Aorta (tissue), 5 donors: Measurements from ENCODE around the gene CBLB. TPM values are rescaled to one million over a fixed set of nuclear protein-coding genes. Genes with fewer than 3 reads are reported as not detected.

Experiments
- ATAC-seq: fragments of 200-7000 bp; cut with Tn5 transposase; one replicate; pipeline ENCODE4 v1.9.1; 2022; ENCODE audit warnings: moderate library complexity; ENCODE audit not compliant: low FRiP score
- DNase-seq, 2 donors: peaks; one replicate each; pipeline ENCODE4 v3.0.0-alpha.2; 2020
- H3K27ac ChIP-seq, 2 donors: one replicate each; pipeline ENCODE4 v1.5.1; 2013; ENCODE audit warnings: low read length in 2 of 2, mild to moderate bottlenecking in 2 of 2, moderate library complexity in 2 of 2, control low read depth in 1 of 2, inconsistent platforms in 1 of 2, low read depth in 1 of 2
- H3K27me3 ChIP-seq, 2 donors: one replicate each; pipeline ENCODE4 v1.6.1; 2013; ENCODE audit warnings: control low read depth in 1 of 2, low read length in 1 of 2, mild to moderate bottlenecking in 1 of 2, moderate library complexity in 1 of 2; ENCODE audit not compliant: insufficient read depth in 2 of 2, control insufficient read depth in 1 of 2
- H3K36me3 ChIP-seq, 2 donors: one replicate each; pipeline ENCODE4 v1.6.1; 2013; ENCODE audit warnings: control low read depth in 1 of 2, low read length in 1 of 2, mild to moderate bottlenecking in 1 of 2; ENCODE audit not compliant: insufficient read depth in 2 of 2, control insufficient read depth in 1 of 2
- H3K4me1 ChIP-seq, 2 donors: one replicate each; pipeline ENCODE4 v1.6.1; 2013; ENCODE audit warnings: low read length in 2 of 2, control low read depth in 1 of 2, mild to moderate bottlenecking in 1 of 2, moderate library complexity in 1 of 2; ENCODE audit not compliant: insufficient read depth in 2 of 2, control insufficient read depth in 1 of 2
- H3K4me3 ChIP-seq, 2 donors: one replicate each; pipeline ENCODE4 v1.5.1; 2013; ENCODE audit warnings: low read length in 2 of 2, control low read depth in 1 of 2, mild to moderate bottlenecking in 1 of 2
- H3K9me3 ChIP-seq: one replicate; pipeline ENCODE4 v1.6.1; 2013; ENCODE audit warnings: mild to moderate bottlenecking, low read length; ENCODE audit not compliant: control insufficient read depth
- WGBS, 2 donors: extraction: QIAGEN DNeasy Blood & Tissue Kit; methylation state at CpG; one replicate each; pipeline ENCODE4 v1.1.7; 2013; 5-methylcytosine and 5-hydroxymethylcytosine counted together
- intact Hi-C, 2 donors: fragments of 100-400 bp; cut with DNase I; formaldehyde crosslinking; loops; one replicate each; pipeline versions ENCODE4 v1.14.2 to v1.15.0; 2022
- polyA plus RNA-seq, 2 donors: library from polyadenylated mRNA; stranded (reverse); fragments of 200-250 nt; gene quantifications; one replicate each; pipeline ENCODE4 v1.2.3, GENCODE V29; 2013
- total RNA-seq, 2 donors: library from RNA; stranded (reverse); fragmentation: NEBNext Ultra II Directional; extraction: Animal tissue kit (Norgen Biotek cat#: 25700); gene quantifications; one replicate each; pipeline ENCODE4 v1.2.1, GENCODE V29; 2021
- donor health status: healthy with polysubstance abuse.
- donor health status: Bipolar disorder and iron deficiency.
- donor health status: DM: no; HTN: no; CAD: no.
- donor health status: DM: no; HTN: no; CAD: no.
- donor health status: DM: yes; HTN: yes; CAD: no.

CBLB gene
- total and polyA plus RNA-seq, 4 donors: 3.3 to 126 (median 54.1) TPM

DNA sequence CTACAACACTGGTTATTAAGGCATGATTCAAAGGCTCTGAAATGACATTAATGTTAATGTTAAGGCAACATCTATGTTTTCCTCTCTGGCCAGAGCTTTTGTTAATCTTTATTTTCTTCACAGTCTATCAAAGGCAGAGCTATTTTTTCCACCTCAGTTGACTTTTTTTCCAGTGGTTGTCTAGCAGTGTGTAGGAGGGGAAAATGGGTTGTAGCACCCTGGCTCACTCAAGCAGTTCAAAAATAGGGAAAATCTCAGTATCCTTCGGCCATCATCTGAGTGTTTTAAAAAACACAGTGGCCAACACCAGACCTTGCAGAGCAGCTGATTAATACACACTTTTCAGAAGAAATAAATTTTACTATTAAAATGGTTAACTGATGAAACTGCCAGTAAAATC is 21.4 kb downstream of the CBLB start:
- ATAC-seq: no peak
- no peaks in the 10 kb centered on the region for H3K9me3 ChIP-seq
- no peaks in the 10 kb centered on the region for H3K27me3 ChIP-seq
- intact Hi-C loops: no loop called here
- no peak overlapping the region for H3K4me3 ChIP-seq
- peaks cover 2 to 3% of the 10 kb centered on the region in 2 donors for H3K4me1 ChIP-seq
- peak overlapping the region in 1 of 2 donors; percentile 57 for H3K27ac ChIP-seq
- no peak for DNase-seq
- no peaks in the 10 kb centered on the region for H3K36me3 ChIP-seq
- 13 to 14% methylated on average over 1 of the region's 1 CpG for WGBS, 2 donors

DNA sequence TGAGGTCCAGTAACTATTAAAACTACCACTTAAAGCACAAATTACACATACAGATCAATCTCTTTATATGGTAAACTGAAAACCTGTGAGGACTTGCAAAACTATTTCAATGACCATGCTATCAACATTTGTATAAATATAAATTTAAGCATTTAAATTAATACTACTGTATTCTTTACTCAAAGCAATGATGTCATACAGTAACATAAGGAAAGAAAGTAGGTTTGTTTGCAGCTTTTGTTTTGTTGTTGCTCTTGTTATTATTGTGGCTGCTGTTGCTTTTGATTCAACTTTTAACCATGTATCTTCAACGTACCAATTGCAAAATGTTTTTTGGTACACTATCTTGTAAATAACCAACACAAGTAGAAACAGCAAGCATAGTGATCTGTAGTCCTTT is 22.0 kb downstream of the CBLB start:
- H3K4me3 ChIP-seq: no peak overlapping the region
- no peak for DNase-seq
- H3K36me3 ChIP-seq: no peaks in the 10 kb centered on the region

DNA sequence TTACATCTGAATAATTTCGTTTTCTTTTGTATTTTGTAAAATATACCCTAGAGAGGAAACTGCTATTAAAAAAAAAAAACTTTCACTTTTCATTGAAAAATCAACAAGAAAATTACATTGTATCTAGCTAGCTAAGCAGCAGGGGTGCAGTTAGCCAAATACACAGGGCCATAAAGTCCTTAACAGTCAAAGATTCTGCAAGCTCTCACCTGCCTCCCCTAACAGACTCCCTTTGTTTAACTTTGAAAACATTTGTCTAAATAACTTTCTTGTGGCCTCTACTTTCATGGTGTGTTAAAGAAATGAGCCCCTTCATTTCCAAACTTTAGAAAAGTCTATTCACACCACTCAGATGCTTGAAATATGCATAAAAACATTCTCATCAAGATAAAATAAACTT is 23.3 kb downstream of the CBLB start:
- Histone ChIP-seq H3K4me1 (peaks cover 2 to 3% of the 10 kb centered on the region in 2 donors), H3K27me3 (no peaks in the 10 kb centered on the region), H3K27ac (no peak overlapping the region), H3K9me3 (no peaks in the 10 kb centered on the region), H3K36me3 (no peaks in the 10 kb centered on the region), H3K4me3 (no peak overlapping the region)
- WGBS, 2 donors: 74 to 93% methylated on average over 1 of the region's 1 CpG
- intact Hi-C loops: no loop called here
- DNase-seq (no peak), ATAC-seq (no peak)

More for the DNA sequence above, 22.0 kb downstream of the CBLB start:
- H3K27me3 ChIP-seq: no peaks in the 10 kb centered on the region
- intact Hi-C loops: no loop called here
- no peak overlapping the region for H3K27ac ChIP-seq
- ATAC-seq: no peak
- H3K4me1 ChIP-seq: peaks cover 2 to 3% of the 10 kb centered on the region in 2 donors
- 88 to 94% methylated on average over 1 of the region's 1 CpG for WGBS, 2 donors
- H3K9me3 ChIP-seq: no peaks in the 10 kb centered on the region

- no peak for DNase-seq
- Histone ChIP-seq H3K9me3 (no peaks in the 10 kb centered on the region), H3K27me3 (no peaks in the 10 kb centered on the region), H3K4me1 (peaks cover 2 to 3% of the 10 kb centered on the region in 2 donors), H3K4me3 (no peak overlapping the region), H3K27ac (no peak overlapping the region), H3K36me3 (no peaks in the 10 kb centered on the region)
- ATAC-seq: no peak
- intact Hi-C loops: no loop called here
These were observed 24.1 kb downstream of the CBLB start for GRCh38 chr3:105844704-105845103.

- DNase-seq: no peak
- WGBS, 2 donors: 64 to 69% methylated on average over 6 of the region's 6 CpGs
- H3K36me3 ChIP-seq: no peaks in the 10 kb centered on the region
- H3K9me3 ChIP-seq: no peaks in the 10 kb centered on the region
- peaks cover 2 to 3% of the 10 kb centered on the region in 2 donors for H3K4me1 ChIP-seq
- H3K27me3 ChIP-seq: no peaks in the 10 kb centered on the region
- intact Hi-C loops: no loop called here
- no peak for ATAC-seq
- no peak overlapping the region for H3K4me3 ChIP-seq
- H3K27ac ChIP-seq: no peak overlapping the region
These were observed 24.8 kb downstream of the CBLB start for GRCh38 chr3:105843994-105844393.

GRCh38 chr3:105842943-105843342 is 25.9 kb downstream of the CBLB start:
- no peaks in the 10 kb centered on the region for H3K27me3 ChIP-seq
- 77 to 78% methylated on average over 2 of the region's 2 CpGs for WGBS, 2 donors
- H3K27ac ChIP-seq: no peak overlapping the region
- no peaks in the 10 kb centered on the region for H3K36me3 ChIP-seq
- no peaks in the 10 kb centered on the region for H3K9me3 ChIP-seq
- no peak overlapping the region for H3K4me3 ChIP-seq
- intact Hi-C loops: no loop called here
- no peak for ATAC-seq
- no peak for DNase-seq
- peaks cover 2% of the 10 kb centered on the region in 2 donors for H3K4me1 ChIP-seq

- Histone ChIP-seq H3K9me3 (no peaks in the 10 kb centered on the region), H3K4me3 (no peak overlapping the region), H3K27ac (no peak overlapping the region), H3K4me1 (peaks cover 0 to under 1% of the 10 kb centered on the region in 2 donors), H3K36me3 (no peaks in the 10 kb centered on the region), H3K27me3 (no peaks in the 10 kb centered on the region)
- ATAC-seq (no peak), DNase-seq (no peak)
- 81 to 82% methylated on average over 3 of the region's 3 CpGs for WGBS, 2 donors
- intact Hi-C loops: no loop called here
These were observed 26.4 kb downstream of the CBLB start for GRCh38 chr3:105842449-105842848.

DNA sequence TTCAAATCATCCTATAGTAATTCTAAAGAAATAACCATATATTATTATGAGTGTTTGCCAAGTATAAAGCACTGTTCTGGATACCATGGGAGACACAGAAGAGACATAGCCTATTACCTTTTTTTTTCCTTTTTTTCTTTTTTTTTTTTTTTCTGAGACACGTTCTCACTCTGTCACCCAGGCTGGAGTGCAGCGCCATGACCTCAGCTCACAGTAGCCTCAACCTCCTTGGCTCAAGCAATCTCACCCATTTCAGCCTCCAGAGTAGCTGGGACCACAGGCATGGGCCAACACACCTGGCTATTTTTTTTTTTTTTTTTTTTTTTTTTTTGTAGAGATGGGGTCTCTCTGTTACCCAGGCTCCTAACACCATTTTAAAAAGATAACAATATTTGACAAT is 30.9 kb downstream of the CBLB start:
- Histone ChIP-seq H3K27me3 (no peaks in the 10 kb centered on the region), H3K9me3 (no peaks in the 10 kb centered on the region), H3K36me3 (no peaks in the 10 kb centered on the region), H3K4me3 (no peak overlapping the region), H3K4me1 (no peaks in the 10 kb centered on the region), H3K27ac (no peak overlapping the region)
- ATAC-seq (no peak), DNase-seq (no peak)
- 73 to 82% methylated on average over 2 of the region's 2 CpGs for WGBS, 2 donors
- intact Hi-C loops: no loop called here

GRCh38 chr3:105837143-105837740 is 31.6 kb downstream of the CBLB start:
- WGBS, 2 donors: 65 to 67% methylated on average over 5 of the region's 5 CpGs
- Histone ChIP-seq H3K27me3 (no peaks in the 10 kb centered on the region), H3K27ac (no peak overlapping the region), H3K36me3 (no peaks in the 10 kb centered on the region), H3K4me1 (no peaks in the 10 kb centered on the region), H3K4me3 (no peak overlapping the region), H3K9me3 (no peaks in the 10 kb centered on the region)
- ATAC-seq (no peak), DNase-seq (no peak)
- intact Hi-C loops: no loop called here
